Endothelial cell of umbilical vein (primary cell): Measurements from ENCODE around the gene MYO5B. TPM values are rescaled to one million over a fixed set of nuclear protein-coding genes. Genes with fewer than 3 reads are reported as not detected.

Source experiments
- BruUV-seq: library from RNA; stranded (reverse); fragments of 400-500 nt; replicated peaks from 2 replicates; lab custom pipeline; 2021; lab: Mats Ljungman, UMichigan
- CTCF ChIA-PET: fragments of 300-600, 350-600 bp; sonication (Branson Sonifier 250); formaldehyde crosslinking; loops from one replicate; lab custom pipeline; 2021; ENCODE audit warnings: antibody characterized with exemption, inconsistent platforms; lab: Charles Lee
- POLR2A ChIA-PET: fragments of 300-600, 350-600 bp; sonication (Branson Sonifier 250); formaldehyde crosslinking; loops from one replicate; lab custom pipeline; 2021; ENCODE audit warnings: antibody characterized with exemption, inconsistent platforms; lab: Charles Lee
- DNase-seq: peaks from one replicate; pipeline ENCODE4 v3.0.0-alpha.2; 2011; ENCODE audit warnings: low read depth, low spot score
- FAIRE-seq: peaks from 2 replicates; lab custom pipeline; 2011; peaks lifted over from hg19 to GRCh38; lab: Jason Lieb, UNC
- H2AFZ ChIP-seq: 2 replicates; pipeline ENCODE4 v1.6.0; 2012; ENCODE audit warnings: low read depth, low read length, control low read depth, inconsistent platforms
- H3K27ac ChIP-seq: 2 replicates; pipeline ENCODE4 v1.5.1; 2011; ENCODE audit warnings: low read depth, mild to moderate bottlenecking, control low read depth, low read length, moderate library complexity; ENCODE audit not compliant: insufficient read depth
- H3K27me3 ChIP-seq, 2 experiments: 2 replicates each; pipeline versions ENCODE4 v1.6.0 to v1.6.1; 2011; ENCODE audit warnings: low read length in 2 of 2, mixed read lengths in 1 of 2; ENCODE audit not compliant: control insufficient read depth in 2 of 2, insufficient read depth in 2 of 2
- H3K36me3 ChIP-seq, 2 experiments: 2 replicates in 1 of 2; 3 replicates in 1 of 2; pipeline ENCODE4 v1.5.1; 2011; ENCODE audit warnings: low read length in 2 of 2, mild to moderate bottlenecking in 1 of 2, moderate library complexity in 1 of 2; ENCODE audit not compliant: control insufficient read depth in 2 of 2, insufficient read depth in 2 of 2; ENCODE audit errors: extremely low read depth in 1 of 2
- H3K4me1 ChIP-seq: 3 replicates; pipeline ENCODE4 v1.5.1; 2011; ENCODE audit warnings: mild to moderate bottlenecking, low read length; ENCODE audit not compliant: control insufficient read depth, insufficient read depth; ENCODE audit errors: extremely low read depth
- H3K4me2 ChIP-seq: 2 replicates; pipeline ENCODE4 v1.6.1; 2011; ENCODE audit warnings: low read length, control low read depth, mixed read lengths; ENCODE audit not compliant: insufficient read depth
- H3K4me3 ChIP-seq, 3 experiments: fragments of 200-600 bp in 1 of 3; sonication (generic), shearing (Covaris generic) in 1 of 3; replicated peaks in 1 of 3; 2 replicates each; pipeline ENCODE4 v1.5.1; 2011 to 2016; ENCODE audit warnings: control low read depth in 3 of 3, low read length in 3 of 3, mild to moderate bottlenecking in 2 of 3, inconsistent platforms in 1 of 3, low read depth in 1 of 3, moderate library complexity in 1 of 3; ENCODE audit not compliant: insufficient read depth in 1 of 3
- H3K79me2 ChIP-seq: 2 replicates; pipeline ENCODE4 v1.6.0; 2012; ENCODE audit warnings: low read length, inconsistent platforms; ENCODE audit not compliant: control insufficient read depth, insufficient read depth
- H3K9ac ChIP-seq: replicated peaks from 2 replicates; pipeline ENCODE3; 2011; ENCODE audit warnings: low read length, control low read depth; ENCODE audit not compliant: insufficient read depth; ENCODE audit errors: extremely low read depth
- H3K9me1 ChIP-seq: replicated peaks from 3 replicates; pipeline ENCODE4 v1.6.0; 2011; ENCODE audit warnings: mild to moderate bottlenecking, low read length; ENCODE audit not compliant: control insufficient read depth, insufficient read depth; ENCODE audit errors: extremely low read depth
- H3K9me3 ChIP-seq: replicated peaks from 2 replicates; pipeline ENCODE4 v1.5.1; 2012; ENCODE audit warnings: low read length, inconsistent platforms; ENCODE audit not compliant: control insufficient read depth, insufficient read depth
- H4K20me1 ChIP-seq: replicated peaks from 2 replicates; pipeline ENCODE3; 2011; ENCODE audit warnings: mild to moderate bottlenecking, low read length; ENCODE audit not compliant: control insufficient read depth, insufficient read depth; ENCODE audit errors: extremely low read depth
- EZH2 ChIP-seq: IDR thresholded peaks from 2 replicates; pipeline ENCODE4 v1.6.1; 2012; ENCODE audit warnings: borderline replicate concordance, low read depth, mild to moderate bottlenecking, moderate library complexity, low read length, inconsistent platforms; ENCODE audit not compliant: severe bottlenecking
- FOS ChIP-seq: IDR thresholded peaks from 2 replicates; pipeline ENCODE4 v1.6.1; 2011; ENCODE audit warnings: mild to moderate bottlenecking, low read length, moderate library complexity, borderline replicate concordance; ENCODE audit not compliant: insufficient read depth
- GATA2 ChIP-seq: IDR thresholded peaks from 2 replicates; pipeline ENCODE4 v1.7.0; 2011; ENCODE audit warnings: low read depth, mild to moderate bottlenecking, moderate library complexity, mixed read lengths, low read length; ENCODE audit not compliant: insufficient read length, insufficient read depth
- JUN ChIP-seq: IDR thresholded peaks from 2 replicates; pipeline ENCODE4 v1.6.1; 2011; ENCODE audit warnings: borderline replicate concordance, low read depth; ENCODE audit not compliant: insufficient read length, insufficient read depth
- MYC ChIP-seq: IDR thresholded peaks from one replicate; pipeline ENCODE4 v1.6.1; 2011; ENCODE audit warnings: mild to moderate bottlenecking, low read depth, low read length
- POLR2A ChIP-seq: IDR thresholded peaks from 2 replicates; pipeline ENCODE4 v1.6.1; 2012; ENCODE audit warnings: low read depth, mild to moderate bottlenecking, control low read depth, low read length
- POLR2AphosphoS5 ChIP-seq: IDR thresholded peaks from 2 replicates; pipeline ENCODE4 v1.6.1; 2012; ENCODE audit warnings: low read depth, mild to moderate bottlenecking, control low read depth, low read length, moderate library complexity; ENCODE audit not compliant: insufficient read depth
- dilution Hi-C: fragments of 300-500 bp; cut with MboI; formaldehyde crosslinking; loops from one replicate; pipeline ENCODE4 v1.15.0; 2019; ENCODE audit warnings: low sequenced_read_pairs; ENCODE audit not compliant: extremely low pct_ligation_motif_present
- intact Hi-C: fragments of 100-400 bp; cut with micrococcal nuclease; formaldehyde crosslinking; loops from one replicate; pipeline ENCODE4 v1.10.0; 2022
- polyA plus RNA-seq, 4 experiments: library from polyadenylated mRNA; depleted of rRNA in 3 of 4; stranded (reverse) in 3 of 4; unstranded in 1 of 4; fragments of >200 nt; gene quantifications; 2 replicates each; pipeline versions ENCODE4 v1.2.1 to v1.2.3, GENCODE V29; 2011 to 2012; ENCODE audit warnings: missing spikeins in 1 of 4
- total RNA-seq: library from RNA; stranded (reverse); gene quantifications from 2 replicates; pipeline ENCODE4 v1.2.3, GENCODE V29; 2021
- TF ChIP-seq, protein P1 (sequence below): IDR thresholded peaks from 2 replicates; pipeline ENCODE4 v1.6.1; 2011; ENCODE audit not compliant: insufficient read depth, insufficient read length
- TF ChIP-seq, protein P2 (sequence below), 2 donors: IDR thresholded peaks; 1 replicate in 1 of 2; 2 replicates in 1 of 2; pipeline ENCODE4 v1.5.1; 2011; ENCODE audit warnings: low read length in 2 of 2, mild to moderate bottlenecking in 2 of 2, moderate library complexity in 2 of 2, control low read depth in 1 of 2, inconsistent platforms in 1 of 2, low read depth in 1 of 2; ENCODE audit not compliant: insufficient read depth in 1 of 2; ENCODE audit errors: extremely low read depth in 1 of 2

Gene MYO5B
- total and polyA plus RNA-seq, 2 donors (not counting 3 experiments of a cell fraction or from before 2014, with no cell fraction given): 0.54 to 1.1 TPM

GRCh38 chr18:50154420-50154819 is 40.5 kb downstream of the MYO5B start:
- ChIA-PET POLR2A (no interaction called here), CTCF (no interaction called here)
- no peak overlapping the region for H3K9ac ChIP-seq
- no peaks in the 10 kb centered on the region for H3K79me2 ChIP-seq
- H3K27me3 ChIP-seq: no peaks in the 10 kb centered on the region
- no peaks in the 10 kb centered on the region for H4K20me1 ChIP-seq
- BruUV-seq: no TSS peak
- H3K4me2 ChIP-seq: no peak overlapping the region
- H3K9me3 ChIP-seq: no peaks in the 10 kb centered on the region
- FAIRE-seq (no peak), DNase-seq (no peak)
- dilution Hi-C loops (no loop called here), intact Hi-C loops (no loop called here)
- TF ChIP-seq, protein P1, sequence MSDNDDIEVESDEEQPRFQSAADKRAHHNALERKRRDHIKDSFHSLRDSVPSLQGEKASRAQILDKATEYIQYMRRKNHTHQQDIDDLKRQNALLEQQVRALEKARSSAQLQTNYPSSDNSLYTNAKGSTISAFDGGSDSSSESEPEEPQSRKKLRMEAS: no peak
- TF ChIP-seq MYC (no peak), POLR2A (no peak), POLR2AphosphoS5 (no peak), EZH2 (no peak), JUN (no peak), FOS (no peak), GATA2 (no peak)
- TF ChIP-seq, protein P2, sequence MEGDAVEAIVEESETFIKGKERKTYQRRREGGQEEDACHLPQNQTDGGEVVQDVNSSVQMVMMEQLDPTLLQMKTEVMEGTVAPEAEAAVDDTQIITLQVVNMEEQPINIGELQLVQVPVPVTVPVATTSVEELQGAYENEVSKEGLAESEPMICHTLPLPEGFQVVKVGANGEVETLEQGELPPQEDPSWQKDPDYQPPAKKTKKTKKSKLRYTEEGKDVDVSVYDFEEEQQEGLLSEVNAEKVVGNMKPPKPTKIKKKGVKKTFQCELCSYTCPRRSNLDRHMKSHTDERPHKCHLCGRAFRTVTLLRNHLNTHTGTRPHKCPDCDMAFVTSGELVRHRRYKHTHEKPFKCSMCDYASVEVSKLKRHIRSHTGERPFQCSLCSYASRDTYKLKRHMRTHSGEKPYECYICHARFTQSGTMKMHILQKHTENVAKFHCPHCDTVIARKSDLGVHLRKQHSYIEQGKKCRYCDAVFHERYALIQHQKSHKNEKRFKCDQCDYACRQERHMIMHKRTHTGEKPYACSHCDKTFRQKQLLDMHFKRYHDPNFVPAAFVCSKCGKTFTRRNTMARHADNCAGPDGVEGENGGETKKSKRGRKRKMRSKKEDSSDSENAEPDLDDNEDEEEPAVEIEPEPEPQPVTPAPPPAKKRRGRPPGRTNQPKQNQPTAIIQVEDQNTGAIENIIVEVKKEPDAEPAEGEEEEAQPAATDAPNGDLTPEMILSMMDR (IDR thresholded peaks at IDR 0.05; ENCODE audit: extremely low read depth in 1 of 2, insufficient read depth in 1 of 2, low read depth in 1 of 2, low read length in 2 of 2): no peak
- no peak overlapping the region for H3K4me3 ChIP-seq
- no peaks in the 10 kb centered on the region for H3K9me1 ChIP-seq
- no peak overlapping the region for H2AFZ ChIP-seq
- H3K36me3 ChIP-seq: no peaks in the 10 kb centered on the region
- no peaks in the 10 kb centered on the region for H3K4me1 ChIP-seq
- H3K27ac ChIP-seq: no peak overlapping the region
